Keratinocyte (primary cell): ENCODE measurements around the gene ASTL. TPM values are rescaled to one million over a fixed set of nuclear protein-coding genes. Genes with fewer than 3 reads are reported as not detected.

Source experiments
- DNase-seq: peaks from one replicate; pipeline ENCODE4 v3.0.0-alpha.2; 2011; ENCODE audit warnings: low read depth, missing footprints, low spot score
- FAIRE-seq: peaks from 2 replicates; lab custom pipeline; 2011; peaks lifted over from hg19 to GRCh38; lab: Jason Lieb, UNC
- H2AFZ ChIP-seq: 2 replicates; pipeline ENCODE4 v1.6.0; 2012; ENCODE audit warnings: low read length, control low read depth, inconsistent platforms; ENCODE audit not compliant: control insufficient read depth
- H3K27ac ChIP-seq: 2 replicates; pipeline ENCODE4 v1.5.1; 2011; ENCODE audit warnings: low read length; ENCODE audit not compliant: control insufficient read depth, insufficient read depth
- H3K27me3 ChIP-seq: 3 replicates; pipeline ENCODE4 v1.6.0; 2011; ENCODE audit warnings: low read length; ENCODE audit not compliant: control insufficient read depth, insufficient read depth; ENCODE audit errors: extremely low read depth
- H3K36me3 ChIP-seq, 2 experiments: 2 replicates in 1 of 2; 3 replicates in 1 of 2; pipeline ENCODE4 v1.5.1; 2011; ENCODE audit warnings: low read length in 2 of 2, mild to moderate bottlenecking in 1 of 2; ENCODE audit not compliant: control insufficient read depth in 2 of 2, insufficient read depth in 2 of 2; ENCODE audit errors: extremely low read depth in 1 of 2
- H3K4me1 ChIP-seq: 3 replicates; pipeline ENCODE4 v1.5.1; 2011; ENCODE audit warnings: low read length; ENCODE audit not compliant: control insufficient read depth, insufficient read depth; ENCODE audit errors: extremely low read depth
- H3K4me2 ChIP-seq: 3 replicates; pipeline ENCODE4 v1.6.0; 2011; ENCODE audit warnings: low read depth, low read length; ENCODE audit not compliant: control insufficient read depth, insufficient read depth; ENCODE audit errors: extremely low read depth
- H3K4me3 ChIP-seq, 3 experiments: fragments of 200-600 bp in 1 of 3; sonication (generic) in 1 of 3; 2 replicates in 2 of 3; 3 replicates in 1 of 3; pipeline ENCODE4 v1.5.1; 2011 to 2016; ENCODE audit warnings: low read length in 3 of 3, mild to moderate bottlenecking in 3 of 3, control low read depth in 2 of 3, inconsistent platforms in 1 of 3, low read depth in 1 of 3, mixed read lengths in 1 of 3, mixed run types in 1 of 3, moderate library complexity in 1 of 3; ENCODE audit not compliant: control insufficient read depth in 2 of 3, insufficient read depth in 2 of 3; ENCODE audit errors: extremely low read depth in 1 of 3
- H3K79me2 ChIP-seq: 2 replicates; pipeline ENCODE4 v1.6.0; 2012; ENCODE audit warnings: low read length; ENCODE audit not compliant: control insufficient read depth, insufficient read depth
- H3K9ac ChIP-seq: 3 replicates; pipeline ENCODE4 v1.6.0; 2011; ENCODE audit warnings: low read length; ENCODE audit not compliant: control insufficient read depth, insufficient read depth; ENCODE audit errors: extremely low read depth
- H3K9me1 ChIP-seq: 3 replicates; pipeline ENCODE4 v1.6.0; 2011; ENCODE audit warnings: low read length; ENCODE audit not compliant: control insufficient read depth, insufficient read depth; ENCODE audit errors: extremely low read depth
- H3K9me3 ChIP-seq: 2 replicates; pipeline ENCODE4 v1.5.1; 2012; ENCODE audit warnings: low read depth, low read length; ENCODE audit not compliant: control insufficient read depth
- H4K20me1 ChIP-seq: 3 replicates; pipeline ENCODE4 v1.6.0; 2011; ENCODE audit warnings: low read length; ENCODE audit not compliant: control insufficient read depth, insufficient read depth; ENCODE audit errors: extremely low read depth
- EZH2 ChIP-seq: IDR thresholded peaks from one replicate; pipeline ENCODE4 v1.6.1; 2012; ENCODE audit warnings: inconsistent platforms, mild to moderate bottlenecking, low read length, moderate library complexity
- dilution Hi-C: fragments of 300-500 bp; cut with MboI; formaldehyde crosslinking; loops from one replicate; pipeline ENCODE4 v1.7.0; 2020; ENCODE audit warnings: low sequenced_read_pairs; ENCODE audit not compliant: extremely low pct_ligation_motif_present
- polyA plus RNA-seq, 5 experiments: library from polyadenylated mRNA; depleted of rRNA in 3 of 5; stranded (reverse) in 3 of 5; stranded (forward) in 1 of 5; unstranded in 1 of 5; fragments of >200 nt; gene quantifications; 1 replicate in 1 of 5; 2 replicates in 3 of 5; 3 replicates in 1 of 5; pipeline versions ENCODE4 v1.2.1 to v1.2.3, GENCODE V29; 2011 to 2012; ENCODE audit warnings: missing spikeins in 2 of 5, low read depth in 1 of 5, low replicate concordance in 1 of 5
- TF ChIP-seq, protein P1 (sequence below), 3 experiments: IDR thresholded peaks in 1 of 3; conservative IDR thresholded peaks in 1 of 3; optimal IDR thresholded peaks in 1 of 3; 2 replicates in 2 of 3; 3 replicates in 1 of 3; pipeline versions ENCODE3 to v1.5.1; 2011; ENCODE audit warnings: low read length in 3 of 3, mild to moderate bottlenecking in 3 of 3, moderate library complexity in 2 of 3, control low read depth in 1 of 3, inconsistent platforms in 1 of 3; ENCODE audit not compliant: insufficient read depth in 2 of 3; ENCODE audit errors: extremely low read depth in 1 of 3

The ASTL gene
- polyA plus RNA-seq, 1 donor (not counting 4 experiments of a cell fraction or from before 2014, with no cell fraction given) = not detected

DNA sequence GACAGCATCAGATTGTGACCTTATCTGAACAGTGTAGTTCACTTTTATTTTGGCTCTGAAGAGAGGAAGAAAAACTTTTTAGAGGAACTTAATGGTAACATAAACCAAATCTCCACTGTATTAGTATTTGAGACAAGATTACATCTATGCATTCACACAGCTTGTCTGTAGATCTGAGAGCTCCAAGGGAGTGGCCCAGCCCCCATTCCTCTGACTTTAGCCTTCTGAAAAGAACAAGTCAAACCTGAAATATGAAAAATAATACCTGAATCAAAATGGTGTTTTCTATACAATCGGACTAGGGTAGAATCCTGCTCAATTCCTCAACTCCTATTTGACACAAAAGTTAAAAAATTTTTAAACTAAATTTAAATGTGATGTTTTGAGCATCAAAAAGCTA lies 47.2 kb upstream of the ASTL start:
- no peak for TF ChIP-seq EZH2
- TF ChIP-seq, protein P1, sequence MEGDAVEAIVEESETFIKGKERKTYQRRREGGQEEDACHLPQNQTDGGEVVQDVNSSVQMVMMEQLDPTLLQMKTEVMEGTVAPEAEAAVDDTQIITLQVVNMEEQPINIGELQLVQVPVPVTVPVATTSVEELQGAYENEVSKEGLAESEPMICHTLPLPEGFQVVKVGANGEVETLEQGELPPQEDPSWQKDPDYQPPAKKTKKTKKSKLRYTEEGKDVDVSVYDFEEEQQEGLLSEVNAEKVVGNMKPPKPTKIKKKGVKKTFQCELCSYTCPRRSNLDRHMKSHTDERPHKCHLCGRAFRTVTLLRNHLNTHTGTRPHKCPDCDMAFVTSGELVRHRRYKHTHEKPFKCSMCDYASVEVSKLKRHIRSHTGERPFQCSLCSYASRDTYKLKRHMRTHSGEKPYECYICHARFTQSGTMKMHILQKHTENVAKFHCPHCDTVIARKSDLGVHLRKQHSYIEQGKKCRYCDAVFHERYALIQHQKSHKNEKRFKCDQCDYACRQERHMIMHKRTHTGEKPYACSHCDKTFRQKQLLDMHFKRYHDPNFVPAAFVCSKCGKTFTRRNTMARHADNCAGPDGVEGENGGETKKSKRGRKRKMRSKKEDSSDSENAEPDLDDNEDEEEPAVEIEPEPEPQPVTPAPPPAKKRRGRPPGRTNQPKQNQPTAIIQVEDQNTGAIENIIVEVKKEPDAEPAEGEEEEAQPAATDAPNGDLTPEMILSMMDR (optimal IDR thresholded peaks at IDR 0.05 in 1 of 3, IDR thresholded peaks at IDR 0.05 in 1 of 3, conservative IDR thresholded peaks at IDR 0.05 in 1 of 3; ENCODE audit: extremely low read depth in 1 of 3, insufficient read depth in 2 of 3, low read length in 3 of 3) = no peak
- dilution Hi-C loops = no loop called here
- Histone ChIP-seq H2AFZ (no peak overlapping the region), H3K9ac (no peak overlapping the region), H3K27ac (no peak overlapping the region), H4K20me1 (no peaks in the 10 kb centered on the region), H3K4me2 (no peak overlapping the region), H3K9me1 (no peaks in the 10 kb centered on the region), H3K36me3 (peaks cover 31 to 33% of the 10 kb centered on the region in 2 experiments), H3K9me3 (no peaks in the 10 kb centered on the region), H3K4me3 (no peak overlapping the region), H3K79me2 (no peaks in the 10 kb centered on the region), H3K27me3 (no peaks in the 10 kb centered on the region), H3K4me1 (no peaks in the 10 kb centered on the region)
- DNase-seq = no peak
- no peak for FAIRE-seq

- no peak overlapping the region for H3K4me2 ChIP-seq
- H3K9me3 ChIP-seq = no peaks in the 10 kb centered on the region
- no peak overlapping the region for H3K9ac ChIP-seq
- H3K9me1 ChIP-seq = no peaks in the 10 kb centered on the region
- H3K79me2 ChIP-seq = no peaks in the 10 kb centered on the region
- no peak overlapping the region for H2AFZ ChIP-seq
- no peaks in the 10 kb centered on the region for H3K27me3 ChIP-seq
- no peak for FAIRE-seq
- H3K4me1 ChIP-seq = no peaks in the 10 kb centered on the region
- DNase-seq = no peak
- H3K27ac ChIP-seq = no peak overlapping the region
- H4K20me1 ChIP-seq = no peaks in the 10 kb centered on the region
- no peak for TF ChIP-seq EZH2
- TF ChIP-seq, protein P1 (optimal IDR thresholded peaks at IDR 0.05 in 1 of 3, IDR thresholded peaks at IDR 0.05 in 1 of 3, conservative IDR thresholded peaks at IDR 0.05 in 1 of 3; ENCODE audit: extremely low read depth in 1 of 3, insufficient read depth in 2 of 3, low read length in 3 of 3) = no peak
- dilution Hi-C loops = no loop called here
- H3K4me3 ChIP-seq = no peak overlapping the region
- H3K36me3 ChIP-seq = peaks cover 29 to 31% of the 10 kb centered on the region in 2 experiments
Measured at GRCh38 chr2:96184989-96185388, 46.7 kb upstream of the ASTL start.
